Measurements from ENCODE around the gene RAX2. TPM values are rescaled to one million over a fixed set of nuclear protein-coding genes. Genes with fewer than 3 reads are reported as not detected.

The RAX2 gene
- total and polyA plus RNA-seq, 10 of the 15 experiments (the other 5 are each of a cell fraction or from before 2014, with no cell fraction given): not detected

- Histone ChIP-seq H3K9me3 (replicated peaks; ENCODE audit: control insufficient read depth, insufficient read depth, low read length) (no peaks in the 10 kb centered on the region), H4K20me1 (ENCODE audit: control insufficient read depth, insufficient read depth) (no peaks in the 10 kb centered on the region), H3K4me2 (ENCODE audit: control insufficient read depth, insufficient read depth) (peak overlapping the region; percentile 85), H3K27me3 (replicated peaks in 1 of 2; ENCODE audit: control insufficient read depth in 2 of 2, insufficient read depth in 2 of 2, low read length in 1 of 2) (no peaks in the 10 kb centered on the region), H3K36me3 (ENCODE audit: control insufficient read depth in 2 of 2, insufficient read depth in 2 of 2, low read length in 1 of 2) (peaks cover 0 to 6% of the 10 kb centered on the region in 2 experiments; a peak in 3 of 4 replicates), H3K79me2 (ENCODE audit: control insufficient read depth, insufficient read depth, low read length) (peaks cover 25% of the 10 kb centered on the region), H3K27ac (ENCODE audit: control insufficient read depth, insufficient read depth) (peak overlapping the region; percentile 100), H3K4me1 (ENCODE audit: control insufficient read depth, insufficient read depth, low read length) (peaks cover 4% of the 10 kb centered on the region; the same call in 1 of the 2 replicates), H2AFZ (ENCODE audit: control insufficient read depth, low read depth, low read length) (peak overlapping the region; percentile 97), H3K4me3 (no peak overlapping the region), H3K9ac (ENCODE audit: control insufficient read depth, insufficient read depth, low read length) (peak overlapping the region; percentile 98)
- FAIRE-seq (no peak), DNase-seq (ENCODE audit: low read depth, low spot score) (no peak), ATAC-seq (no peak)
- WGBS (ENCODE audit: insufficient coverage, insufficient replicate concordance, low lambda C conversion rate, missing lambda C conversion rate): 0% methylated on average over 1 of the region's 1 CpG
- BruUV-seq (replicated peaks): no TSS peak
- ChIA-PET POLR2A (interaction anchor here (0.6 to 1.9 kb wide), 7 partner anchors 208 to 1692 kb away, joined by 3 to 5 read pairs (median 4); partner anchors contain the start of gene MPND), SMC1A (ENCODE audit: uncharacterized antibody, unreplicated experiment) (interaction anchor here (0.6 to 1.5 kb wide), 10 partner anchors 18 to 445 kb away, joined by 3 to 8 read pairs (median 3); partner anchors contain the start of gene EEF2), RAD21 (ENCODE audit: unreplicated experiment) (interaction anchor here (0.6 to 2.1 kb wide), 10 partner anchors 10 to 1614 kb away, joined by 3 to 7 read pairs (median 4); no protein-coding TSS in a partner anchor), CTCF (interaction anchor here (0.7 to 2.3 kb wide), 10 partner anchors 9 to 486 kb away, joined by 3 to 13 read pairs (median 3); partner anchors contain the start of genes EEF2 and PIP5K1C)
- TF ChIP-seq, protein P1, sequence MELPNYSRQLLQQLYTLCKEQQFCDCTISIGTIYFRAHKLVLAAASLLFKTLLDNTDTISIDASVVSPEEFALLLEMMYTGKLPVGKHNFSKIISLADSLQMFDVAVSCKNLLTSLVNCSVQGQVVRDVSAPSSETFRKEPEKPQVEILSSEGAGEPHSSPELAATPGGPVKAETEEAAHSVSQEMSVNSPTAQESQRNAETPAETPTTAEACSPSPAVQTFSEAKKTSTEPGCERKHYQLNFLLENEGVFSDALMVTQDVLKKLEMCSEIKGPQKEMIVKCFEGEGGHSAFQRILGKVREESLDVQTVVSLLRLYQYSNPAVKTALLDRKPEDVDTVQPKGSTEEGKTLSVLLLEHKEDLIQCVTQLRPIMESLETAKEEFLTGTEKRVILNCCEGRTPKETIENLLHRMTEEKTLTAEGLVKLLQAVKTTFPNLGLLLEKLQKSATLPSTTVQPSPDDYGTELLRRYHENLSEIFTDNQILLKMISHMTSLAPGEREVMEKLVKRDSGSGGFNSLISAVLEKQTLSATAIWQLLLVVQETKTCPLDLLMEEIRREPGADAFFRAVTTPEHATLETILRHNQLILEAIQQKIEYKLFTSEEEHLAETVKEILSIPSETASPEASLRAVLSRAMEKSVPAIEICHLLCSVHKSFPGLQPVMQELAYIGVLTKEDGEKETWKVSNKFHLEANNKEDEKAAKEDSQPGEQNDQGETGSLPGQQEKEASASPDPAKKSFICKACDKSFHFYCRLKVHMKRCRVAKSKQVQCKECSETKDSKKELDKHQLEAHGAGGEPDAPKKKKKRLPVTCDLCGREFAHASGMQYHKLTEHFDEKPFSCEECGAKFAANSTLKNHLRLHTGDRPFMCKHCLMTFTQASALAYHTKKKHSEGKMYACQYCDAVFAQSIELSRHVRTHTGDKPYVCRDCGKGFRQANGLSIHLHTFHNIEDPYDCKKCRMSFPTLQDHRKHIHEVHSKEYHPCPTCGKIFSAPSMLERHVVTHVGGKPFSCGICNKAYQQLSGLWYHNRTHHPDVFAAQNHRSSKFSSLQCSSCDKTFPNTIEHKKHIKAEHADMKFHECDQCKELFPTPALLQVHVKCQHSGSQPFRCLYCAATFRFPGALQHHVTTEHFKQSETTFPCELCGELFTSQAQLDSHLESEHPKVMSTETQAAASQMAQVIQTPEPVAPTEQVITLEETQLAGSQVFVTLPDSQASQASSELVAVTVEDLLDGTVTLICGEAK (IDR thresholded peaks at IDR 0.05; ENCODE audit: borderline replicate concordance): no peak
- TF ChIP-seq HCFC1 (IDR thresholded peaks at IDR 0.05; ENCODE audit: low read length): no peak
- TF ChIP-seq HDGF (IDR thresholded peaks at IDR 0.05): no peak
- no peak for TF ChIP-seq SMAD5 (IDR thresholded peaks at IDR 0.05; ENCODE audit: low read depth)
- TF ChIP-seq WRNIP1 (IDR thresholded peaks at IDR 0.05; ENCODE audit: borderline replicate concordance, low read depth, low read length): no peak
- no peak for TF ChIP-seq RAD51 (IDR thresholded peaks at IDR 0.05)
- TF ChIP-seq ZBTB4 (CRISPR knock-in tag; IDR thresholded peaks at IDR 0.05): no peak
- TF ChIP-seq, protein P2, sequence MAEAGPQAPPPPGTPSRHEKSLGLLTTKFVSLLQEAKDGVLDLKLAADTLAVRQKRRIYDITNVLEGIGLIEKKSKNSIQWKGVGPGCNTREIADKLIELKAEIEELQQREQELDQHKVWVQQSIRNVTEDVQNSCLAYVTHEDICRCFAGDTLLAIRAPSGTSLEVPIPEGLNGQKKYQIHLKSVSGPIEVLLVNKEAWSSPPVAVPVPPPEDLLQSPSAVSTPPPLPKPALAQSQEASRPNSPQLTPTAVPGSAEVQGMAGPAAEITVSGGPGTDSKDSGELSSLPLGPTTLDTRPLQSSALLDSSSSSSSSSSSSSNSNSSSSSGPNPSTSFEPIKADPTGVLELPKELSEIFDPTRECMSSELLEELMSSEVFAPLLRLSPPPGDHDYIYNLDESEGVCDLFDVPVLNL (IDR thresholded peaks at IDR 0.05; ENCODE audit: low read depth, low read length): no peak
- no peak for TF ChIP-seq MTA3 (IDR thresholded peaks at IDR 0.05; ENCODE audit: borderline replicate concordance, low read length)
- TF ChIP-seq SRF (IDR thresholded peaks at IDR 0.05; ENCODE audit: low read depth in 2 of 2, low read length in 2 of 2): no peak
- no peak for TF ChIP-seq CREB1 (IDR thresholded peaks at IDR 0.05; ENCODE audit: low read depth)
- TF ChIP-seq EZH2 (IDR thresholded peaks at IDR 0.05; ENCODE audit: borderline replicate concordance, control insufficient read depth, low read depth, low read length): no peak
- intact Hi-C loops (cut with micrococcal nuclease; ENCODE audit: unreplicated experiment): no loop called here
- in situ Hi-C loops (cut with MboI): no loop called here
Measured at GRCh38 chr19:3762130-3762473, 9.9 kb downstream of the RAX2 start.
